HepG2 (cell line): ENCODE measurements around the gene RNF113A. TPM values are rescaled to one million over a fixed set of nuclear protein-coding genes. Genes with fewer than 3 reads are reported as not detected.

ENCODE experiments used
- ATAC-seq: fragments of 200-7000 bp; cut with Tn5 transposase; 3 replicates; pipeline ENCODE4 v1.9.1; 2020; ENCODE audit warnings: mild to moderate bottlenecking, moderate library complexity
- BruUV-seq: library from RNA; stranded (reverse); fragments of 400-500 nt; replicated peaks from 2 replicates; lab custom pipeline; 2021; lab: Mats Ljungman, UMichigan
- CTCF ChIA-PET: fragments of 300-600 bp; formaldehyde crosslinking; extraction: SDS; loops from one replicate; lab custom pipeline; 2021; ENCODE audit warnings: low total read pairs, inconsistent platforms, low intra/inter-chr PET ratio; lab: Yijun Ruan, JAX
- POLR2A ChIA-PET: fragments of 350-600 bp; sonication (Branson Sonifier 250); formaldehyde crosslinking; loops from one replicate; lab custom pipeline; 2020; ENCODE audit warnings: antibody characterized with exemption, inconsistent platforms; lab: Yijun Ruan, JAX
- DNase-seq: peaks from one replicate; pipeline ENCODE4 v3.0.0-alpha.2; 2015; ENCODE audit warnings: low spot score
- FAIRE-seq: peaks from 3 replicates; lab custom pipeline; 2011; peaks lifted over from hg19 to GRCh38; lab: Jason Lieb, UNC
- H2AFZ ChIP-seq: one replicate; pipeline ENCODE4 v1.6.1; 2011; ENCODE audit warnings: low read length, inconsistent platforms
- H3K27ac ChIP-seq: fragments of 300-600 bp; 3 replicates; pipeline ENCODE4 v1.8.0; 2011; ENCODE audit warnings: mixed run types, mild to moderate bottlenecking, mixed read lengths, low read length, inconsistent platforms; ENCODE audit not compliant: insufficient read depth; ENCODE audit errors: extremely low read length
- H3K27me3 ChIP-seq, 2 experiments: fragments of 200-600 bp in 1 of 2; 2 replicates in 1 of 2; 3 replicates in 1 of 2; pipeline versions ENCODE4 v1.6.0 to v1.8.0; 2011; ENCODE audit warnings: low read length in 2 of 2, mild to moderate bottlenecking in 2 of 2, moderate library complexity in 2 of 2, inconsistent platforms in 1 of 2; ENCODE audit not compliant: insufficient read depth in 2 of 2, control insufficient read depth in 1 of 2
- H3K36me3 ChIP-seq, 2 experiments: fragments of 200-600 bp in 1 of 2; replicated peaks in 1 of 2; 2 replicates in 1 of 2; 3 replicates in 1 of 2; pipeline versions ENCODE4 v1.5.1 to v1.8.0; 2011; ENCODE audit warnings: low read length in 2 of 2, inconsistent platforms in 1 of 2; ENCODE audit not compliant: insufficient read depth in 2 of 2, control insufficient read depth in 1 of 2
- H3K4me1 ChIP-seq: 2 replicates; pipeline ENCODE4 v1.5.1; 2012; ENCODE audit warnings: low read length, inconsistent platforms; ENCODE audit not compliant: insufficient read depth
- H3K4me2 ChIP-seq: 2 replicates; pipeline ENCODE4 v1.6.0; 2011; ENCODE audit warnings: low read depth, low read length, inconsistent platforms
- H3K4me3 ChIP-seq, 3 experiments: fragments of 200-600 bp in 1 of 3; sonication (generic), shearing (Covaris generic) in 1 of 3; replicated peaks in 1 of 3; 2 replicates each; pipeline ENCODE4 v1.5.1; 2011 to 2016; ENCODE audit warnings: low read length in 3 of 3, inconsistent platforms in 2 of 3, low read depth in 2 of 3, mild to moderate bottlenecking in 2 of 3, control low read depth in 1 of 3, mixed read lengths in 1 of 3; ENCODE audit not compliant: insufficient read depth in 1 of 3
- H3K79me2 ChIP-seq: one replicate; pipeline ENCODE4 v1.6.1; 2011; ENCODE audit warnings: low read length, inconsistent platforms; ENCODE audit not compliant: insufficient read depth
- H3K9ac ChIP-seq: 2 replicates; pipeline ENCODE4 v1.6.0; 2011; ENCODE audit warnings: mild to moderate bottlenecking, low read depth, low read length, inconsistent platforms; ENCODE audit not compliant: insufficient read depth
- H3K9me3 ChIP-seq: 2 replicates; pipeline ENCODE4 v1.5.1; 2012; ENCODE audit warnings: mild to moderate bottlenecking, low read length
- H4K20me1 ChIP-seq: 2 replicates; pipeline ENCODE4 v1.6.0; 2011; ENCODE audit warnings: inconsistent platforms, mild to moderate bottlenecking, low read length, moderate library complexity; ENCODE audit not compliant: insufficient read depth
- EED ChIP-seq: sonication (generic); formaldehyde crosslinking; IDR thresholded peaks from 2 replicates; pipeline ENCODE4 v1.5.0; 2020; ENCODE audit warnings: mild to moderate bottlenecking, missing genetic modification reagents
- EP300 ChIP-seq, 3 experiments: sonication (generic) in 1 of 3; formaldehyde crosslinking in 1 of 3; IDR thresholded peaks; 2 replicates each; pipeline versions ENCODE4 v1.5.1 to v1.6.1; 2011 to 2020; ENCODE audit warnings: low read depth in 2 of 3, low read length in 2 of 3, borderline replicate concordance in 1 of 3, improper control_type of control experiment in 1 of 3, mild to moderate bottlenecking in 1 of 3, missing genetic modification reagents in 1 of 3, moderate library complexity in 1 of 3
- GATAD1 ChIP-seq: IDR thresholded peaks from 2 replicates; pipeline ENCODE4 v1.6.1; 2016; ENCODE audit warnings: missing genetic modification reagents, missing compliant biosample characterization
- PCBP1 ChIP-seq: fragments of 200-400 bp; formaldehyde crosslinking; IDR thresholded peaks from 2 replicates; pipeline ENCODE4 v1.6.1; 2017; ENCODE audit warnings: mild to moderate bottlenecking, low read depth, low read length, borderline replicate concordance
- SMC3 ChIP-seq: IDR thresholded peaks from 2 replicates; pipeline ENCODE4 v1.6.1; 2011; ENCODE audit warnings: low read length, improper control_type of control experiment
- ZMYM4 ChIP-seq: sonication (generic); formaldehyde crosslinking; IDR thresholded peaks from 2 replicates; pipeline ENCODE4 v1.8.1; 2023; ENCODE audit warnings: mild to moderate bottlenecking, missing genetic modification reagents
- ZNF501 ChIP-seq: sonication (generic); formaldehyde crosslinking; IDR thresholded peaks from 2 replicates; pipeline ENCODE4 v1.5.1; 2020; ENCODE audit warnings: mild to moderate bottlenecking, moderate library complexity, missing genetic modification reagents
- ZNF546 ChIP-seq: sonication (generic); formaldehyde crosslinking; conservative IDR thresholded peaks from 2 replicates; pipeline ENCODE4 v1.8.1; 2023; ENCODE audit warnings: mild to moderate bottlenecking, missing genetic modification reagents
- ZNF556 ChIP-seq: sonication (generic); formaldehyde crosslinking; IDR thresholded peaks from 2 replicates; pipeline ENCODE4 v1.4.0; 2020; ENCODE audit warnings: mild to moderate bottlenecking, missing genetic modification reagents, borderline replicate concordance
- ZNF605 ChIP-seq: sonication (generic); formaldehyde crosslinking; IDR thresholded peaks from 2 replicates; pipeline ENCODE4 v1.8.0; 2022; ENCODE audit warnings: mild to moderate bottlenecking, missing genetic modification reagents
- ZSCAN31 ChIP-seq: sonication (generic); formaldehyde crosslinking; IDR thresholded peaks from 2 replicates; pipeline ENCODE4 v1.5.0; 2020; ENCODE audit warnings: low read depth, mild to moderate bottlenecking, missing genetic modification reagents
- WGBS: methylation state at CpG from one replicate; pipeline ENCODE4 v1.1.6; 2017; ENCODE audit warnings: low lambda C conversion rate; 5-methylcytosine and 5-hydroxymethylcytosine counted together
- in situ Hi-C: cut with HindIII; loops from 2 replicates; pipeline ENCODE4 v1.10.0; 2017; ENCODE audit warnings: low pct_unique_long_range_greater_than_20kb; ENCODE audit not compliant: extremely low pct_ligation_motif_present
- intact Hi-C: fragments of 100-400 bp; cut with micrococcal nuclease; formaldehyde crosslinking; loops from one replicate; pipeline ENCODE4 v1.10.0; 2022; ENCODE audit not compliant: unreplicated experiment
- polyA plus RNA-seq, 8 experiments: library from polyadenylated mRNA; depleted of rRNA in 3 of 8; stranded (reverse) in 7 of 8; unstranded in 1 of 8; fragments of >200 nt; fragmentation: Illumina TruSeq in 4 of 8; extraction: Trizol in 4 of 8; gene quantifications; 2 replicates each; pipeline versions ENCODE4 v1.2.1 to v1.2.3, GENCODE V29; 2011 to 2016; ENCODE audit warnings: low read depth in 4 of 8, missing spikeins in 1 of 8, mixed read lengths in 1 of 8; ENCODE audit not compliant: insufficient read depth in 1 of 8
- total RNA-seq, 5 experiments: library from RNA; depleted of rRNA; stranded (reverse); fragments of >200 nt; fragmentation: Illumina TruSeq; extraction: Trizol; gene quantifications; 2 replicates each; pipeline ENCODE4 v1.2.3, GENCODE V29; 2016; ENCODE audit warnings: low read depth in 1 of 5
- TF ChIP-seq, protein P1 (sequence below): sonication (generic); formaldehyde crosslinking; IDR thresholded peaks from 2 replicates; pipeline ENCODE4 v1.5.1; 2020; ENCODE audit warnings: mild to moderate bottlenecking, missing genetic modification reagents, borderline replicate concordance
- TF ChIP-seq, protein P2 (sequence below): IDR thresholded peaks from 2 replicates; pipeline ENCODE4 v1.6.1; 2012; ENCODE audit warnings: low read length, improper control_type of control experiment

Gene RNF113A
- total and polyA plus RNA-seq, 2 of the 13 experiments (the other 11 are each of a cell fraction or from before 2014, with no cell fraction given) = 14.0 to 15.4 TPM

DNA sequence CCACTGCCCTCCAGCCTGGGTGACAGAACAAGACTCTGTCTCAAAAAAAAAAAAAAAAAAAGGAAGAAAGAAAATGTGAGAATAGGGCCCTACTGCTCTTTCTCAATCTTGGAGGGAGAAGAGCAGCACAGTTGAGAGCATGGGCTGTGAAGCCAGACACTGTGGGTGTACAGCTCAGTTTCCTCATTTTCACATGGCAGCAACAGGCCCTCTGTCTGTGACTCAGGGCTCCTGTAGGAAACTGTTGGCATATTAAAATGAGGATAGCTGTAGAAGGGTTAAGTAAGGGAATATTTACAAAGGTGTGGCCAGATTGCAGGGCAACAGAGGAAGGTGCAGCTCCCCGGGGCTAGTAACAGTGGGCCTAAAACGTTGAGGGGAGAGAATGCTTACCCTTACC lies 27.6 kb upstream of the RNF113A start (continued):
- TF ChIP-seq ZNF605 = no peak
- TF ChIP-seq, all 625 proteins: peak for 0

DNA sequence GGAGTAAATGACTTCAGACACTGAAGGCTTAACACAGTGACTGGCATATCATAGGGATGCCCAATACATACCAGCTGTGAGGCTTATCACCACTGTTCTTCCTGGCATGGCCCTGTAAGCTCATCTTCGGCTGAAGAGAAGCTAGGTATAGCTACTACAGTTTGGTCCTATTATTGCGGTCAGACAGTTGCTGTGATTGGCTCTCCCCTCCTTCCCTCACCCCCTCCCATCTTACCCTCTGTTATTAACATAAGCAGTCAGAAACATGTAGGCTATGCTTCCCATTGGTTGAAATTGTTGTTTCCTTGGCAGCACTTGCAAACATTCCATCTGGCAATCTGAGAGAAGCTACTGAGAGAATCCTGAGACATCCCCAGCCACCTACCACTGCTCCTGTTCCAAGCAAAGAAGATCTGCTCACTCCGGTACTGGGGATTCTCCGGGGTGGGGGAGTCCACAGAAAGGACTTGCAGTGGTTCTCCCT lies 24.4 kb upstream of the RNF113A start, which contains the start of gene AKAP14:
Gene AKAP14, plus strand, starts transcription at position 51 of the 484 bp plus-strand sequence. CDS start 7,331 bp downstream, outside the sequence.
- DNase-seq (no peak), FAIRE-seq (no peak), ATAC-seq (no peak)
- H3K27ac ChIP-seq = no peak within 1 kb of the TSS
- intact Hi-C loops (no loop called here), in situ Hi-C loops (no loop called here)
- no peak within 1 kb of the TSS for H3K9ac ChIP-seq
- H2AFZ ChIP-seq = no peak within 1 kb of the TSS
- POLR2A ChIA-PET = no interaction called here
- H3K27me3 ChIP-seq = no peaks in the 10 kb centered on the region
- CTCF ChIA-PET = no interaction called here
- no peak within 1 kb of the TSS for H3K4me3 ChIP-seq
- WGBS = 79% methylated on average over 4 of the region's 4 CpGs
- no TSS peak for BruUV-seq
- H3K79me2 ChIP-seq = no peaks in the 10 kb centered on the region
- no peaks in the 10 kb centered on the region for H4K20me1 ChIP-seq
- H3K9me3 ChIP-seq = no peaks in the 10 kb centered on the region
- no peak within 1 kb of the TSS for H3K4me2 ChIP-seq
- no peaks in the 10 kb centered on the region for H3K36me3 ChIP-seq
- no peaks in the 10 kb centered on the region for H3K4me1 ChIP-seq
- TF ChIP-seq PCBP1 (no peak), ZNF556 (CRISPR knock-in tag) (no peak), ZSCAN31 (CRISPR knock-in tag) (no peak), GATAD1 (CRISPR knock-in tag) (no peak), ZNF546 (no peak), EED (CRISPR knock-in tag) (no peak), ZNF501 (no peak), EP300 (IDR thresholded peaks at IDR 0.05; ENCODE audit: low read depth in 2 of 2, low read length in 2 of 2) (no peak), EP300 (CRISPR knock-in tag; IDR thresholded peaks at IDR 0.05; ENCODE audit: borderline replicate concordance) (no peak), ZMYM4 (CRISPR knock-in tag) (no peak), SMC3 (no peak)
- TF ChIP-seq, protein P1, sequence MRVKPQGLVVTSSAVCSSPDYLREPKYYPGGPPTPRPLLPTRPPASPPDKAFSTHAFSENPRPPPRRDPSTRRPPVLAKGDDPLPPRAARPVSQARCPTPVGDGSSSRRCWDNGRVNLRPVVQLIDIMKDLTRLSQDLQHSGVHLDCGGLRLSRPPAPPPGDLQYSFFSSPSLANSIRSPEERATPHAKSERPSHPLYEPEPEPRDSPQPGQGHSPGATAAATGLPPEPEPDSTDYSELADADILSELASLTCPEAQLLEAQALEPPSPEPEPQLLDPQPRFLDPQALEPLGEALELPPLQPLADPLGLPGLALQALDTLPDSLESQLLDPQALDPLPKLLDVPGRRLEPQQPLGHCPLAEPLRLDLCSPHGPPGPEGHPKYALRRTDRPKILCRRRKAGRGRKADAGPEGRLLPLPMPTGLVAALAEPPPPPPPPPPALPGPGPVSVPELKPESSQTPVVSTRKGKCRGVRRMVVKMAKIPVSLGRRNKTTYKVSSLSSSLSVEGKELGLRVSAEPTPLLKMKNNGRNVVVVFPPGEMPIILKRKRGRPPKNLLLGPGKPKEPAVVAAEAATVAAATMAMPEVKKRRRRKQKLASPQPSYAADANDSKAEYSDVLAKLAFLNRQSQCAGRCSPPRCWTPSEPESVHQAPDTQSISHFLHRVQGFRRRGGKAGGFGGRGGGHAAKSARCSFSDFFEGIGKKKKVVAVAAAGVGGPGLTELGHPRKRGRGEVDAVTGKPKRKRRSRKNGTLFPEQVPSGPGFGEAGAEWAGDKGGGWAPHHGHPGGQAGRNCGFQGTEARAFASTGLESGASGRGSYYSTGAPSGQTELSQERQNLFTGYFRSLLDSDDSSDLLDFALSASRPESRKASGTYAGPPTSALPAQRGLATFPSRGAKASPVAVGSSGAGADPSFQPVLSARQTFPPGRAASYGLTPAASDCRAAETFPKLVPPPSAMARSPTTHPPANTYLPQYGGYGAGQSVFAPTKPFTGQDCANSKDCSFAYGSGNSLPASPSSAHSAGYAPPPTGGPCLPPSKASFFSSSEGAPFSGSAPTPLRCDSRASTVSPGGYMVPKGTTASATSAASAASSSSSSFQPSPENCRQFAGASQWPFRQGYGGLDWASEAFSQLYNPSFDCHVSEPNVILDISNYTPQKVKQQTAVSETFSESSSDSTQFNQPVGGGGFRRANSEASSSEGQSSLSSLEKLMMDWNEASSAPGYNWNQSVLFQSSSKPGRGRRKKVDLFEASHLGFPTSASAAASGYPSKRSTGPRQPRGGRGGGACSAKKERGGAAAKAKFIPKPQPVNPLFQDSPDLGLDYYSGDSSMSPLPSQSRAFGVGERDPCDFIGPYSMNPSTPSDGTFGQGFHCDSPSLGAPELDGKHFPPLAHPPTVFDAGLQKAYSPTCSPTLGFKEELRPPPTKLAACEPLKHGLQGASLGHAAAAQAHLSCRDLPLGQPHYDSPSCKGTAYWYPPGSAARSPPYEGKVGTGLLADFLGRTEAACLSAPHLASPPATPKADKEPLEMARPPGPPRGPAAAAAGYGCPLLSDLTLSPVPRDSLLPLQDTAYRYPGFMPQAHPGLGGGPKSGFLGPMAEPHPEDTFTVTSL (CRISPR knock-in tag) = no peak
- TF ChIP-seq, protein P2, sequence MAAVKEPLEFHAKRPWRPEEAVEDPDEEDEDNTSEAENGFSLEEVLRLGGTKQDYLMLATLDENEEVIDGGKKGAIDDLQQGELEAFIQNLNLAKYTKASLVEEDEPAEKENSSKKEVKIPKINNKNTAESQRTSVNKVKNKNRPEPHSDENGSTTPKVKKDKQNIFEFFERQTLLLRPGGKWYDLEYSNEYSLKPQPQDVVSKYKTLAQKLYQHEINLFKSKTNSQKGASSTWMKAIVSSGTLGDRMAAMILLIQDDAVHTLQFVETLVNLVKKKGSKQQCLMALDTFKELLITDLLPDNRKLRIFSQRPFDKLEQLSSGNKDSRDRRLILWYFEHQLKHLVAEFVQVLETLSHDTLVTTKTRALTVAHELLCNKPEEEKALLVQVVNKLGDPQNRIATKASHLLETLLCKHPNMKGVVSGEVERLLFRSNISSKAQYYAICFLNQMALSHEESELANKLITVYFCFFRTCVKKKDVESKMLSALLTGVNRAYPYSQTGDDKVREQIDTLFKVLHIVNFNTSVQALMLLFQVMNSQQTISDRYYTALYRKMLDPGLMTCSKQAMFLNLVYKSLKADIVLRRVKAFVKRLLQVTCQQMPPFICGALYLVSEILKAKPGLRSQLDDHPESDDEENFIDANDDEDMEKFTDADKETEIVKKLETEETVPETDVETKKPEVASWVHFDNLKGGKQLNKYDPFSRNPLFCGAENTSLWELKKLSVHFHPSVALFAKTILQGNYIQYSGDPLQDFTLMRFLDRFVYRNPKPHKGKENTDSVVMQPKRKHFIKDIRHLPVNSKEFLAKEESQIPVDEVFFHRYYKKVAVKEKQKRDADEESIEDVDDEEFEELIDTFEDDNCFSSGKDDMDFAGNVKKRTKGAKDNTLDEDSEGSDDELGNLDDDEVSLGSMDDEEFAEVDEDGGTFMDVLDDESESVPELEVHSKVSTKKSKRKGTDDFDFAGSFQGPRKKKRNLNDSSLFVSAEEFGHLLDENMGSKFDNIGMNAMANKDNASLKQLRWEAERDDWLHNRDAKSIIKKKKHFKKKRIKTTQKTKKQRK = no peak
